ENCODE measurements around the gene SALL1. TPM values are rescaled to one million over a fixed set of nuclear protein-coding genes. Genes with fewer than 3 reads are reported as not detected.

Gene SALL1
- total RNA-seq, 1 donor from 2014 or later = 15.0 TPM

DNA sequence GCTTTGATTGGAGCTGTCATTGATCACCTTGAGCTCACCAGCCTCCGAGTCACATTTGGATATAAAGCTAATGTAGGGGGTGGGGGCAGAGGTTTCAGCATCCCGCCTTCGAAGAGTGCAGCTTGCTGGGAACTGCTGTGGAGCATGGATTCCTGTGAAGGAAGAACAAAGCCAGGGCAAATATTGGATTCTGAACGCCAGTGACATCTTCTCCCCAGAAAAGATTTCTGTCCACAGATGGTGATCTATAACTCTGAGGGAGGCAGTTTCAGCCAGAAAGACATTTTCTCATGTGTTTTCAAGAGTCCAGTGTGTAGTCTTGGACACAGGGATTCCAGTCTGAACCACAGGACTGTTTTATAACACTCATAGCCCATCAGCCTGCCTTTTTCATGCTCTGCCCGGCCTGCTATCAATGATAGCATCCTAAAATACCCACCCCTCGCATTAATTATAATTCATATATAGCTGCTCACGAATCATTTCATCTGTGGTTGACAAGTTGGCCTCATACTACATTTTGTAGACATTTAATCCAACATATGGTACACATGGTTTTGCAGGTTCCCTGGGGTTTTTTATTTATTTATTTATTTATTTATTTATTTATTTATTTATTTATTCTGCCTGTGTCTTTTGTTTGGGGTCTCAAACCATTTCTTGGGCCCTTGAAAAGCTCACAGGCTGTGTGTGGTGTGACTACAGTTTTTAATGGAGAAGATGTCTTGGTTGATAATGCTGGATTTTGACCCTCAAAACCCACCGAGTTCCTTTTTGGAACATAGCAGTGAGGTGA is 47.1 kb upstream of the SALL1 start:
- Histone ChIP-seq H3K36me3 (ENCODE audit: insufficient read depth, low read length) (no peaks in the 10 kb centered on the region), H3K27ac (ENCODE audit: low read depth, low read length) (no peak overlapping the region), H3K27me3 (ENCODE audit: insufficient read depth, low read length) (no peaks in the 10 kb centered on the region), H3K79me2 (ENCODE audit: insufficient read depth, low read length) (no peaks in the 10 kb centered on the region), H3K4me2 (ENCODE audit: low read length) (no peak overlapping the region), H3K9me3 (ENCODE audit: insufficient read depth, low read depth, low read length) (peaks cover 13% of the 10 kb centered on the region), H3K9ac (ENCODE audit: low read length) (no peak overlapping the region), H4K20me1 (ENCODE audit: insufficient read depth, low read length) (no peaks in the 10 kb centered on the region), H2AFZ (ENCODE audit: low read depth, low read length) (no peak overlapping the region), H3K4me1 (ENCODE audit: insufficient read depth, low read length) (no peaks in the 10 kb centered on the region), H3K4me3 (ENCODE audit: insufficient read depth, low read depth, low read length) (no peak overlapping the region)
- no peaks in the 10 kb centered on the region for H3K36me3 Mint-ChIP-seq (ENCODE audit: low read depth, unreplicated experiment)
- no peak overlapping the region for H3K4me3 Mint-ChIP-seq (ENCODE audit: unreplicated experiment)
- peaks cover 2% of the 10 kb centered on the region for H3K27me3 Mint-ChIP-seq (ENCODE audit: low read depth, unreplicated experiment)
- DNase-seq (ENCODE audit: low read depth) = no peak
- no peaks in the 10 kb centered on the region for H3K4me1 Mint-ChIP-seq (ENCODE audit: low read depth, unreplicated experiment)
- TF ChIP-seq EZH2 (IDR thresholded peaks at IDR 0.05; ENCODE audit: insufficient read depth, low read length) = no peak
- TF ChIP-seq, protein P1, sequence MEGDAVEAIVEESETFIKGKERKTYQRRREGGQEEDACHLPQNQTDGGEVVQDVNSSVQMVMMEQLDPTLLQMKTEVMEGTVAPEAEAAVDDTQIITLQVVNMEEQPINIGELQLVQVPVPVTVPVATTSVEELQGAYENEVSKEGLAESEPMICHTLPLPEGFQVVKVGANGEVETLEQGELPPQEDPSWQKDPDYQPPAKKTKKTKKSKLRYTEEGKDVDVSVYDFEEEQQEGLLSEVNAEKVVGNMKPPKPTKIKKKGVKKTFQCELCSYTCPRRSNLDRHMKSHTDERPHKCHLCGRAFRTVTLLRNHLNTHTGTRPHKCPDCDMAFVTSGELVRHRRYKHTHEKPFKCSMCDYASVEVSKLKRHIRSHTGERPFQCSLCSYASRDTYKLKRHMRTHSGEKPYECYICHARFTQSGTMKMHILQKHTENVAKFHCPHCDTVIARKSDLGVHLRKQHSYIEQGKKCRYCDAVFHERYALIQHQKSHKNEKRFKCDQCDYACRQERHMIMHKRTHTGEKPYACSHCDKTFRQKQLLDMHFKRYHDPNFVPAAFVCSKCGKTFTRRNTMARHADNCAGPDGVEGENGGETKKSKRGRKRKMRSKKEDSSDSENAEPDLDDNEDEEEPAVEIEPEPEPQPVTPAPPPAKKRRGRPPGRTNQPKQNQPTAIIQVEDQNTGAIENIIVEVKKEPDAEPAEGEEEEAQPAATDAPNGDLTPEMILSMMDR (IDR thresholded peaks at IDR 0.05; ENCODE audit: insufficient read depth, low read depth, low read length) = no peak
- no peak for FAIRE-seq
- no peak overlapping the region for H3K27ac Mint-ChIP-seq (ENCODE audit: unreplicated experiment)
- peaks cover 7% of the 10 kb centered on the region for H3K9me3 Mint-ChIP-seq (ENCODE audit: unreplicated experiment)

DNA sequence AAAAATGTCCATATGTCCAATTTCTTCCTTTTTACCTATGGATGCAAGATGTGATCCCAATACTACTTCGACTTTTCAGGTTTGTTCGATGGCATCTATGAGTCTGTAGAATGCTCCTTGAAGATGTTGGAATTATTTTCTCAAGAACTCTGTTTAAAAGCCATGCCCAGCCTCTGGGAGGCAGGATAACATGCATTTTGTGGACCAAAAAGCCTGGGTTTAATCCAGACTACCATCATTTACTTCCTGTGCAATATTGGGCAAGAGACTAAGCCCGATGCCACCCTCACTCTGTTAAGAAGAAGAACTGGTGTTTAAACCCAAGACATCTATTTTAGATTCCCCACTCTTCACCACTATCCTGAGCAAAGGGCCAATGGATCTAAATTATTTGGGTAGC is 42.8 kb upstream of the SALL1 start:
- no peaks in the 10 kb centered on the region for H3K36me3 ChIP-seq (ENCODE audit: insufficient read depth, low read length)
- H3K4me1 ChIP-seq (ENCODE audit: insufficient read depth, low read length) = no peaks in the 10 kb centered on the region
- Mint-ChIP-seq H3K27me3 (ENCODE audit: low read depth, unreplicated experiment) (peaks cover 13% of the 10 kb centered on the region), H3K36me3 (ENCODE audit: low read depth, unreplicated experiment) (no peaks in the 10 kb centered on the region), H3K9me3 (ENCODE audit: unreplicated experiment) (no peaks in the 10 kb centered on the region), H3K4me1 (ENCODE audit: low read depth, unreplicated experiment) (no peaks in the 10 kb centered on the region), H3K27ac (ENCODE audit: unreplicated experiment) (no peak overlapping the region), H3K4me3 (ENCODE audit: unreplicated experiment) (no peak overlapping the region)
- H4K20me1 ChIP-seq (ENCODE audit: insufficient read depth, low read length) = no peaks in the 10 kb centered on the region
- DNase-seq (ENCODE audit: low read depth) = no peak
- H3K27ac ChIP-seq (ENCODE audit: low read depth, low read length) = no peak overlapping the region
- H3K4me2 ChIP-seq (ENCODE audit: low read length) = no peak overlapping the region
- H3K4me3 ChIP-seq (ENCODE audit: insufficient read depth, low read depth, low read length) = no peak overlapping the region
- H3K27me3 ChIP-seq (ENCODE audit: insufficient read depth, low read length) = no peaks in the 10 kb centered on the region
- no peak for FAIRE-seq
- H3K9ac ChIP-seq (ENCODE audit: low read length) = no peak overlapping the region
- H3K79me2 ChIP-seq (ENCODE audit: insufficient read depth, low read length) = no peaks in the 10 kb centered on the region
- H3K9me3 ChIP-seq (ENCODE audit: insufficient read depth, low read depth, low read length) = no peaks in the 10 kb centered on the region
- no peak overlapping the region for H2AFZ ChIP-seq (ENCODE audit: low read depth, low read length)
- TF ChIP-seq EZH2 (IDR thresholded peaks at IDR 0.05; ENCODE audit: insufficient read depth, low read length) = no peak
- TF ChIP-seq, protein P1 (IDR thresholded peaks at IDR 0.05; ENCODE audit: insufficient read depth, low read depth, low read length) = no peak

Data from astrocyte (in vitro differentiated cells and primary cell).